ENCODE measurements around the gene ATRNL1. TPM values are rescaled to one million over a fixed set of nuclear protein-coding genes. Genes with fewer than 3 reads are reported as not detected.
"Not testable (repeated sequence)": the region's sequence is repeated elsewhere in the genome, so short reads cannot be mapped to it uniquely, and the experiment has no call there.

Gene ATRNL1
- polyA plus RNA-seq, 3 donors: 0.09 to 0.94 (median 0.34) TPM

DNA sequence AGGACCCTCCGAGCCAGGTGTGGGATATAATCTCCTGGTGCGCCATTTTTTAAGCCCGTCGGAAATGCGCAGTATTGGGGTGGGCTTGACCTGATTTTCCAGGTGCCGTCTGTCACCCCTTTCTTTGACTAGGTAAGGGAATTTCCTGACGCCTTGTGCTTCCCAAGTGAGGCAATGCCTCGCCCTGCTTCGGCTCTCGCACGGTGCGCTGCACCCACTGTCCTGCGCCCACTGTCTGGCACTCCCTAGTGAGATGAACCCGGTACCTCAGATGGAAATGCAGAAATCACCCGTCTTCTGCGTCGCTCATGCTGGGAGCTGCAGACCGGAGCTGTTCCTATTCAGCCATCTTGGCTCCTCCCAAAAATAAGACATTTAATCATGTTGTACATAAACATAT, 443.2 kb downstream of the ATRNL1 start:
- H3K27ac ChIP-seq (ENCODE audit: low read depth, low read length): not testable (repeated sequence)
- 92 to 95% (median 93%) methylated on average over 17 to 18 of the region's 18 CpGs for WGBS, 3 donors

DNA sequence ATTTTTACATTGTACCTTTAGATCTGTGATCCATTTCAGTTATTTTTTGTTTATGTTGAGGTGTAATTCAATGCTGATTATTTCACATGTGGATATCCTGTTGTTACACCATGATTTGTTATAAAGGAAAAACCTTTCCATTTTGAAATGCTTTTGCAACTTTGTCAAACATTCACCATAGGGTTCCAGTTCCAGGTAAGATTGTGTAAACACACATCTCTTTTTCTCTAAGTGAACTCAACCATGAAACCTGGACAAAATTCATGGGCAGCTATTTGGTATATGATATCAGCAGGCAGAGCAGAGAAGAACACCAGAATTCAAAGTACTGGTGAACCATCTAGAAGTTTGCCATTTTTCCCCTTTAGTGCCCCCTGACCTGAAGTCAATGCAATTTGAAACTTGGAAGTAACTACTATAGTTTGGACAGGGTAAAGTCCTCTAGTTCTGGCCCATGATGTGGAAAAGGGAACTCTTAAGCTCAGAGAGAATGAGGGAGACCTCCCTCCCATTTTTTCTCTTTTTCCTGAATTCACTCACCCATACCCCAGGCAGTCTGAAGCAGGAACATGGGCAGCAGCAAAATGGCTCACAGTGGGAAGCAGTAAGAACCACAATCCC, 446.1 kb downstream of the ATRNL1 start:
- no peak overlapping the region for H3K27ac ChIP-seq (ENCODE audit: low read depth, low read length)

DNA sequence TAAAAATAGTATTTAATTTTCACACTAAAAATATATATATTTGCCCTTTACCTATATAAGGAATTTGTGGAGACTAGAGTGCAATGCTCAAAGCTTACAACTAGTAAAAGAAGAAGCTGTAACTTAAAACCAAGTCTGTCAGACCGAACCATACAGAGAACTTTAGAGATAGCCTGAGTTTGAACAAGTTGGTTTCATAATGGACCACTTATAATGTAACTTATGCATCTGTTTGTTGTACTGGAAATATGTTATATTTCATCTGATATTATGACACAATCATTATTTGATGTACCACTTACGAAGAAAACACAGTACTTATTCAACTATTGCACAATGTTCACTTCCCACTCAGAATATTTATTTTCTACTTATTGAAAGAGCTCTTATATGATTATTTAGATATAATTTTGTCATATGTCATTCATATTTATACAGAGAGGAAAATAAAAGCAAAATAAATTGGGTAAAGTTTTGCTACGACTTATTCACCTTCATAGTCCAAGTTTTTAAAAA, 462.8 kb downstream of the ATRNL1 start:
- WGBS, 3 donors: 55 to 58% (median 55%) methylated on average over 3 of the region's 3 CpGs

GRCh38 chr10:115558252-115558651, 465.1 kb downstream of the ATRNL1 start:
- no peak overlapping the region for H3K27ac ChIP-seq (ENCODE audit: low read depth, low read length)
- WGBS, 3 donors: 57 to 78% (median 66%) methylated on average over 3 of the region's 3 CpGs

More for the DNA sequence above, 462.8 kb downstream of the ATRNL1 start:
- no peak overlapping the region for H3K27ac ChIP-seq (ENCODE audit: low read depth, low read length)

DNA sequence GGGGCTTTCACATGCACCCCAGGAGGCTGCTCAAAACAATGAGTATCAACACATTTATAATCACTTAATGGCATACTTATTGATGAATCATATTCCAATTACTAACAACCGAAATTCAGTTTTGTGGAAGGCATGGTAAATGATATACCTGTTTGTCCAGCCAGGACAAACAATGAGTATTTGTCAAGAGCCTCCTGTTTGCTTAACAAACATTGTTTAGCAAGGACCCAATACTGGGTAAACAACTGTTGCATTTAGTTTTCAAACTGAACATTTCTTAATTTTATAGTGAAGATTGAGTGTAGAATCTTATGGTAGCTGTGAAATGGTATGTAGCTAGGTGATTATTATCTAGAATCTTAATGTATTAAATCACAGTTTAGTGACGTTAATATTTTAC, 473.7 kb downstream of the ATRNL1 start:
- 27 to 75% (median 52%) methylated on average over 2 of the region's 2 CpGs for WGBS, 3 donors
- H3K27ac ChIP-seq (ENCODE audit: low read depth, low read length): no peak overlapping the region

GRCh38 chr10:115572740-115573455, 479.7 kb downstream of the ATRNL1 start:
- H3K27ac ChIP-seq (ENCODE audit: low read depth, low read length): no peak overlapping the region
- WGBS, 3 donors: 68 to 83% (median 73%) methylated on average over 7 of the region's 7 CpGs

- H3K27ac ChIP-seq (ENCODE audit: low read depth, low read length): no peak overlapping the region
- WGBS, 3 donors: 79 to 91% (median 84%) methylated on average over 1 of the region's 1 CpG
Measured at GRCh38 chr10:115580239-115580638, 487.1 kb downstream of the ATRNL1 start.

- H3K27ac ChIP-seq (ENCODE audit: low read depth, low read length): no peak overlapping the region
- 82 to 96% (median 91%) methylated on average over 2 of the region's 2 CpGs for WGBS, 3 donors
Measured at GRCh38 chr10:115593060-115593459, 499.9 kb downstream of the ATRNL1 start.

DNA sequence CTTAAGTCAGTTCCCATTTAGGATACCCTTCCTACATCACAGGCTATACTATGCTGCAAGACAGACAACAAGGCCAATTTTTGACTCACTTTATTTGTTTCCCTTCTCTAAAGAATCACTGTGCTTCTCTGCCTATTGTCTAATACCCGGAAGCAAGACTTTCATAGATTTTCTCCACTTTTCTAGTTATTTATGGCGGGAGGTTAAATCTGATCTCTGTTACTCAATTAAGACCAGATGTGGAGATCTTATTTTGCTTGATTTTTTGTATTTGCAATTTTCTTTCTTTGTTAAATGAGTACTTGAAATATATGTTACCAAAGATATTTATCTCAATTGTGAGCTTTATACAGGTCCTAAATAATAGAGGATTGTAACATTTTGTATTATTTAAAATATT, 511.5 kb downstream of the ATRNL1 start:
- 56 to 85% (median 73%) methylated on average over 2 of the region's 2 CpGs for WGBS, 3 donors
- H3K27ac ChIP-seq (ENCODE audit: low read depth, low read length): no peak overlapping the region

- no peak overlapping the region for H3K27ac ChIP-seq (ENCODE audit: low read depth, low read length)
- 49 to 67% (median 66%) methylated on average over 1 of the region's 1 CpG for WGBS, 3 donors
Measured at GRCh38 chr10:115606086-115606485, 512.9 kb downstream of the ATRNL1 start.

DNA sequence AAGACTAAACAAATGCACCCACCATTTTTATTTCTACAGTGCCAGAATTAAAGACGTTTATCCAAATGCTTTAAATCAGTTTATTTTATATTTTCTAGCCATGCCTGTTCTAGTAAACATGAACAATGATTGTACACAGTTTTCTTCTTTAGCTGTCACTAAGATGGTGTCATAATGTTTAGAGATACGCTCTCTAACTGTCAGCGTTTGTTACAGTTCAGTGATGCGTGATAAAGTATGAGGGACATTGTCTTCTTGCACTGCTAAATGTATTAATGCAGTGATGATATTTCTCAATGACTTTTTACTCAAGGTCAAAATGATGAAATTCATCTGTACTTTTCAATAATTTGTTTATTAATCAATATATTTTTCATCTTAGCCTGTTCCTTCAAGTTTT, 513.6 kb downstream of the ATRNL1 start:
- WGBS, 3 donors: 72 to 76% (median 75%) methylated on average over 4 of the region's 4 CpGs
- H3K27ac ChIP-seq (ENCODE audit: low read depth, low read length): no peak overlapping the region

- WGBS, 3 donors: 75 to 82% (median 77%) methylated on average over 4 of the region's 4 CpGs
Measured at GRCh38 chr10:115624448-115624847, 531.3 kb downstream of the ATRNL1 start.

GRCh38 chr10:115628616-115629015, 535.5 kb downstream of the ATRNL1 start:
- 66 to 76% (median 67%) methylated on average over 2 of the region's 2 CpGs for WGBS, 3 donors
- H3K27ac ChIP-seq (ENCODE audit: low read depth, low read length): no peak overlapping the region

More at GRCh38 chr10:115624448-115624847, 531.3 kb downstream of the ATRNL1 start:
- H3K27ac ChIP-seq (ENCODE audit: low read depth, low read length): no peak overlapping the region

- 74 to 90% (median 86%) methylated on average over 1 of the region's 1 CpG for WGBS, 3 donors
- H3K27ac ChIP-seq (ENCODE audit: low read depth, low read length): no peak overlapping the region
Measured at GRCh38 chr10:115638246-115638645, 545.1 kb downstream of the ATRNL1 start.

- no peak overlapping the region for H3K27ac ChIP-seq (ENCODE audit: low read depth, low read length)
- WGBS, 3 donors: 61 to 70% (median 65%) methylated on average over 3 of the region's 3 CpGs
Measured at GRCh38 chr10:115649217-115649616, 556.1 kb downstream of the ATRNL1 start.

GRCh38 chr10:115653473-115653872, 560.3 kb downstream of the ATRNL1 start:
- 48 to 57% (median 53%) methylated on average over 1 of the region's 1 CpG for WGBS, 3 donors
- no peak overlapping the region for H3K27ac ChIP-seq (ENCODE audit: low read depth, low read length)

GRCh38 chr10:115654961-115655360, 561.8 kb downstream of the ATRNL1 start:
- WGBS, 3 donors: 80 to 95% (median 84%) methylated on average over 5 of the region's 5 CpGs
- H3K27ac ChIP-seq (ENCODE audit: low read depth, low read length): no peak overlapping the region

- WGBS, 3 donors: 59 to 84% (median 67%) methylated on average over 4 of the region's 4 CpGs
- no peak overlapping the region for H3K27ac ChIP-seq (ENCODE audit: low read depth, low read length)
Measured at GRCh38 chr10:115657161-115657860, 564.1 kb downstream of the ATRNL1 start.

DNA sequence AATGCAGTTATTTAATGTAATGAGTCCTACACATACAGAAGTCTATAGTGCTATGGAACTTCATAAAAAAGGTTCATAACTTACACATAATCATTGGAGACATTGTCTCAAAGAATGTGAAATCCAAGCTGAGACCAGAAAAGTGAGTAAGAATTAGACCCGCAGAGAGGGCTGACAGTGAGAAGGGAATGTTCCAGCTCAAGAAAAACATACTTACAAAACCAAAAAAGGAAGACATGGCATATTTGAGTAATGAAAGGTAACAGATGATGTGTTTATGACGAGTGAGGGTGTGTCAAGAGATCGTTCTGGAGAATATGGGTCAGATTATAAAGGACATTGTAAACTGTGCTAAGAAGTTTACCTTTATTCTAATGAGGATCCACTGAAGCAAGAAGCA, 566.5 kb downstream of the ATRNL1 start:
- 73 to 90% (median 83%) methylated on average over 3 of the region's 3 CpGs for WGBS, 3 donors
- no peak overlapping the region for H3K27ac ChIP-seq (ENCODE audit: low read depth, low read length)
